Left ventricle myocardium inferior (tissue), 1 donor: ENCODE results near the gene WNT6. TPM values are rescaled to one million over a fixed set of nuclear protein-coding genes. Genes with fewer than 3 reads are reported as not detected.

Experiments
- DNase-seq: peaks from one replicate; pipeline ENCODE4 v3.0.0-alpha.2; 2020
- H3K27ac ChIP-seq: fragments of 200-600 bp; replicated peaks from 2 replicates; pipeline ENCODE4 v1.8.0; 2021
- H3K27me3 ChIP-seq: fragments of 200-600 bp; 2 replicates; pipeline ENCODE4 v1.8.0; 2021; ENCODE audit warnings: low read depth
- H3K36me3 ChIP-seq: fragments of 200-600 bp; 2 replicates; pipeline ENCODE4 v1.8.0; 2021
- H3K4me1 ChIP-seq: fragments of 200-600 bp; 2 replicates; pipeline ENCODE4 v1.8.0; 2021
- H3K4me3 ChIP-seq: fragments of 200-600 bp; 2 replicates; pipeline ENCODE4 v1.8.0; 2021; ENCODE audit warnings: mild to moderate bottlenecking, moderate library complexity
- H3K9me3 ChIP-seq: fragments of 200-600 bp; replicated peaks from 2 replicates; pipeline ENCODE4 v1.8.0; 2021
- intact Hi-C: fragments of 100-400 bp; cut with micrococcal nuclease; formaldehyde crosslinking; loops from one replicate; pipeline ENCODE4 v1.11.0; 2022
- total RNA-seq: library from RNA; stranded (reverse); fragmentation: NEBNext Ultra II Directional; extraction: Animal tissue kit (Norgen Biotek cat#: 25700); gene quantifications from one replicate; pipeline ENCODE4 v1.2.1, GENCODE V29; 2021
- TF ChIP-seq, protein P1 (sequence below): fragments of 200-600 bp; IDR thresholded peaks from 2 replicates; pipeline ENCODE4 v1.8.0; 2021; ENCODE audit warnings: antibody characterized with exemption, mild to moderate bottlenecking, borderline replicate concordance
- donor health status: DM: no; HTN: yes; CAD: no; lungs with severe emphysema.

WNT6 gene
- total RNA-seq, 1 donor from 2014 or later: 1.0 TPM

DNA sequence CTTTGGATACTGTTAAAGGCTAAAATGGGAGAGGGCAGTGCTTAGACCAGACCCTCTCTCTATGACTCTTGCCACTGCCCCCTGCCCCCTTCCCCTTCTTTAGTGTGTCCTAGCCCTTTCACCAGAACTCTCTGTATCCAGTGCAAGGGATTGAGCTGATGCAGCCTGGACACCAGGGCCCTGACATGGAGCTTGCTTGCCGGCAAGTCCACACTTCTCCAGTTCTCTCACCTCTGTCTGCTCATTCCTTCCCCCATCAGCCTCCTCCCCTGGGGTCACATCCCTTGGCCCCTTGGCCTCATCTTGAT lies 1.5 kb upstream of the WNT6 start:
- intact Hi-C loops: no loop called here
- no peak overlapping the region for H3K27ac ChIP-seq
- peaks cover 29% of the 10 kb centered on the region for H3K4me1 ChIP-seq
- no peak overlapping the region for H3K4me3 ChIP-seq
- H3K27me3 ChIP-seq: peaks cover 98% of the 10 kb centered on the region
- DNase-seq: no peak
- no peaks in the 10 kb centered on the region for H3K9me3 ChIP-seq
- H3K36me3 ChIP-seq: no peaks in the 10 kb centered on the region
- TF ChIP-seq, protein P1, sequence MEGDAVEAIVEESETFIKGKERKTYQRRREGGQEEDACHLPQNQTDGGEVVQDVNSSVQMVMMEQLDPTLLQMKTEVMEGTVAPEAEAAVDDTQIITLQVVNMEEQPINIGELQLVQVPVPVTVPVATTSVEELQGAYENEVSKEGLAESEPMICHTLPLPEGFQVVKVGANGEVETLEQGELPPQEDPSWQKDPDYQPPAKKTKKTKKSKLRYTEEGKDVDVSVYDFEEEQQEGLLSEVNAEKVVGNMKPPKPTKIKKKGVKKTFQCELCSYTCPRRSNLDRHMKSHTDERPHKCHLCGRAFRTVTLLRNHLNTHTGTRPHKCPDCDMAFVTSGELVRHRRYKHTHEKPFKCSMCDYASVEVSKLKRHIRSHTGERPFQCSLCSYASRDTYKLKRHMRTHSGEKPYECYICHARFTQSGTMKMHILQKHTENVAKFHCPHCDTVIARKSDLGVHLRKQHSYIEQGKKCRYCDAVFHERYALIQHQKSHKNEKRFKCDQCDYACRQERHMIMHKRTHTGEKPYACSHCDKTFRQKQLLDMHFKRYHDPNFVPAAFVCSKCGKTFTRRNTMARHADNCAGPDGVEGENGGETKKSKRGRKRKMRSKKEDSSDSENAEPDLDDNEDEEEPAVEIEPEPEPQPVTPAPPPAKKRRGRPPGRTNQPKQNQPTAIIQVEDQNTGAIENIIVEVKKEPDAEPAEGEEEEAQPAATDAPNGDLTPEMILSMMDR: no peak

DNA sequence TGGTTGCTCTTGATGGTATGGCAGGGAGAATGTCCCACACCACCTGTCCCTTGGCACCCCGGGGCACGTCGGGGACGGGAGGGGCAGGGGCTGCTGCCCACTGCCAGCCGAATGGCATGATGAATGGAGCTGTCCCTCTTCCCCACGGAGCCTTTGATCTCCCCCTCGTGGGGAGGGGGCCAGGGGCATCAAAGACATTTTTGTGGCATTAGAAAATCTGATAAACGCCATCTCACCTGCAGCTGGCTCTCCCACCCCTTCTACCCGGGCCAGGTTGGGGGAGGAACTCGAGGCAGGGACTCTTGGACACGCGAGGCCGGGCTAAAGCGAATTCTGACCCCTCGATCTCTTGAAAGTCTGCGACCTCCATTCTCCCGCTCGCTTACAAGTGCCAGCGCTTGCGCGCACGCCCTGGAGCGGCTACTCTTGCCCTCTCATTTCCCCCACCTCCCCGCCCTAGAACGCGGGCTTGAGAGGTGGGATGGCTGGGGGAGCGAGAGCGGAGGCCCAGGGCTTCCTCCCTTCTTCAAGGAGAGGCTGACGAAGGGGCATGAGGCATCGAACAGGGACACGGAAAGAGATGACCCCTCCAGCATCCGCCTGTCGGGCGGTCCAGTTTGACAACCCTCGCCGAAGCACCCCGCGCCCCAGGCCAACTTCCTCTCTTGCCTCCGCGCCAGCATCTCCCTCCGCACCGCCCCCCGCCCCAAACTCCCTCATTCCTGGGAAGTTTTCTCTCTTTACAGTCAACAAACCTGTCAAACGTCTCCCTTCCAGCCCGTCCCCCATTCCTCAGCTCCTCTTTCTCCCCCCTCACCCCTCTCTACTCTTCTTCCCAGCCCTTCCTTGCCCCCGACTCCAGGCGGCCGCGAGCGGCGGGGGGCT lies 692 bp upstream of the WNT6 start:
- intact Hi-C loops: no loop called here
- DNase-seq: no peak

DNA sequence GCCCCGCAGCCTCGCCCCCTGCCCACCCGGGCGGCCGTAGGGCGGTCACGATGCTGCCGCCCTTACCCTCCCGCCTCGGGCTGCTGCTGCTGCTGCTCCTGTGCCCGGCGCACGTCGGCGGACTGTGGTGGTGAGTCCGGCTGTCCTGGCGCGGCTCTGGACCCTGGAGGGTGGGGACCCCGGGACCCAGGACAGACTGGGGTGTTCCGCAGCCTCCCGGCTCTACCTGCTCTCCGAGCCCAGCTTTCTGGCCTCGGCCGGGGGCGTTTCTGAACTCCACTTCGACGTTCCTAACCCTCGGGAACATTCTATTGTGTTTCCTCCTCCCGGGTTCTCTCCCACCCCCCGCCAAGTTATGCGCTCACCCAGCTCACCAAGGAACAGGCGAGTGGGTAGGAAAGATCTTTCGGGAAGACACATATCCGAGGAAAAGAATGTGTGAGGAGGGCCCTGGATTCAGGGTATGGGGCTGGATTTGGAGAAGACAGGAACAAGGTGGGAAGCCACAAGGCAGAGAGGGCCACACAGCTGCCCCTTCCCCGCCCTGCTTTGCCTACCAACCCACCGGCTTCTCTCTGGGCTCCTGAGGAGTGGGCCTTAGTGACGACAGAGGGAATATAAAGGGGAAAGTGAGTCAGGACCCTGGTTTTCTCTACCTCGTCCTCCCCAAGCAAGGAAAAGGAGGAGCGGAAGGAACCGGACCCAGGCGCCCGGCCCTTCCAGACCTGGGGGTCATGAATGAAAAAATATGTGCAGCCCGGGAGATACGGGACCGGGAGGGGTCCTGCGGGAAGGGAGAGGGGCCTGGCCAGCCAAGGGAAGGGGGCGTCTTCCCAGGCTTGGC lies 605 bp downstream of the WNT6 start:
- Histone ChIP-seq H3K36me3 (no peaks in the 10 kb centered on the region), H3K4me3 (peak overlapping the region; percentile 65), H3K27ac (peak overlapping the region; percentile 63), H3K9me3 (no peaks in the 10 kb centered on the region), H3K27me3 (peaks cover 98% of the 10 kb centered on the region), H3K4me1 (peaks cover 29% of the 10 kb centered on the region)
- intact Hi-C loops: no loop called here
- DNase-seq: no peak
- TF ChIP-seq, protein P1: no peak

More for the DNA sequence above, 692 bp upstream of the WNT6 start:
- Histone ChIP-seq H3K36me3 (no peaks in the 10 kb centered on the region), H3K4me1 (peaks cover 29% of the 10 kb centered on the region), H3K27ac (no peak overlapping the region), H3K4me3 (peak overlapping the region; percentile 65), H3K27me3 (peaks cover 98% of the 10 kb centered on the region), H3K9me3 (no peaks in the 10 kb centered on the region)
- TF ChIP-seq, protein P1: no peak

DNA sequence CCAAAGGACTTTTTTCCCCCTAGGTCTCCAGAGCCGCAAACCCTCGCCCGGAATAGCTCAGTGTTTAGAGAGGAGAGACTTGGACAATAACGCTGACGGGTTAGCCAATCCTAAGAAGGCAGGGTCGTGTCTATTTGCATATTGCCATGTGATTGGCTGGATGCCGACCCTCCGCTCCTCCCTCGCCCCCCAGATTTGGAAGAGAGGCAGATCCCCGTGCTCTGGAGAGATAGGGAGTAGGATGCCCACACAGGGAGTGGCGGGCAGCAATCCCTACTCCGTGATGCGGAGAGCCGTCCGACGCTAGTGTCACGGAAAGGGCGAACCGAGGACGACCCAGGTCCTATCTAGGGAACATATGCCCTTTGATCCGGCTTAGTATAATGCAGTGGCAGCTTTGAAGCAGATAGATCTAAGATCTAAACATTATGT lies 1.4 kb downstream of the WNT6 start:
- intact Hi-C loops: no loop called here
- Histone ChIP-seq H3K4me3 (peak overlapping the region; percentile 65), H3K36me3 (no peaks in the 10 kb centered on the region), H3K27ac (peak overlapping the region; percentile 63), H3K9me3 (no peaks in the 10 kb centered on the region), H3K4me1 (peaks cover 29% of the 10 kb centered on the region), H3K27me3 (peaks cover 96% of the 10 kb centered on the region)
- DNase-seq: peak; percentile 67
- TF ChIP-seq, protein P1: no peak

DNA sequence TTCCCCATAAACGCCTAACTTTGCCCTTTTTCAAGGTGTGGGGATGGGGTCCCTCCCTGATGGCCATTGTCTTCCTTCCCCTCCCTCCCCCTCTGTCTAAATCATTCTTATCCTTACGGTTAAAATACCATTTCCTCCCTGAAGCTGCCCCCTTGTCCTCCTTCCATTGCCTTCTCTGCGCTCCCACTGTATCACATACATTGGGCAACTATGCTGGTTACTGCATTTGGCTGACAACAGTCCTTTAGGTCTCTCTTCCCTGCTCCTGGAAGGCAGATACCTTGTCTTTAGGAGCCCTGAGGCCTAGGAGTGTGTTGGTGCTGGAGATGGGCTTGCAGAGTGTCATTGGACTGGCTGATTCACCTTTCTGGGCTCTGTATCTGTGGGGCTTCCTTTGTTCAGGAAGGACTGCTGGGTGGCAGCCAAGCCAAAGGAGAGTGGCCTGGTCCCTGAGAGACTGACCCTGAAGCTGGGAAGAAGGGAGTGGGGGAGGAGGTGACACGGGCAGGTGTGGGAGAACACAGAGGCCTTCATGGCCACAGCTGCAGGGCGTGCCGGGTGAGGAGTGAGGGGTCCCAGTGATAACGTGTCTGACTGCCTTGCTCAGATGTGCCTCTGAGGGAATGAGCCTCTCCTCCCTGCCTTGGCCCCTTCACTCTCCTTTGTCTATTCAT lies 2.2 kb downstream of the WNT6 start:
- DNase-seq: no peak
- H3K27me3 ChIP-seq: peaks cover 99% of the 10 kb centered on the region
- TF ChIP-seq, protein P1: no peak

More for the DNA sequence above, 2.2 kb downstream of the WNT6 start:
- intact Hi-C loops: no loop called here
- Histone ChIP-seq H3K4me1 (peaks cover 29% of the 10 kb centered on the region), H3K36me3 (no peaks in the 10 kb centered on the region), H3K9me3 (no peaks in the 10 kb centered on the region), H3K4me3 (peak overlapping the region; percentile 65), H3K27ac (no peak overlapping the region)
